ENCODE results near the gene SEC14L1. TPM values are rescaled to one million over a fixed set of nuclear protein-coding genes. Genes with fewer than 3 reads are reported as not detected.
"Not testable (repeated sequence)": the region's sequence is repeated elsewhere in the genome, so short reads cannot be mapped to it uniquely, and the experiment has no call there.

Gene SEC14L1
- total RNA-seq, 1 donor from 2014 or later = 146 TPM

- Histone ChIP-seq H3K27me3 (ENCODE audit: low read depth) (no peaks in the 10 kb centered on the region), H3K27ac (peak overlapping the region; percentile 15), H3K4me3 (no peak overlapping the region), H3K9me3 (no peaks in the 10 kb centered on the region), H3K4me1 (peaks cover 81% of the 10 kb centered on the region), H3K36me3 (peaks cover 42% of the 10 kb centered on the region)
- intact Hi-C loops (cut with DNase I) = no loop called here
- TF ChIP-seq CTCF (IDR thresholded peaks at IDR 0.05) = no peak
- ATAC-seq (no peak), DNase-seq (no peak)
Observed at GRCh38 chr17:77153999-77154586, 13.3 kb downstream of the SEC14L1 start.

- H3K9me3 ChIP-seq = no peaks in the 10 kb centered on the region
- no peak overlapping the region for H3K4me3 ChIP-seq
- DNase-seq (no peak), ATAC-seq (no peak)
- H3K4me1 ChIP-seq = peaks cover 79% of the 10 kb centered on the region
- intact Hi-C loops (cut with DNase I) = no loop called here
- no peaks in the 10 kb centered on the region for H3K27me3 ChIP-seq (ENCODE audit: low read depth)
- no peak overlapping the region for H3K27ac ChIP-seq
- H3K36me3 ChIP-seq = peaks cover 32% of the 10 kb centered on the region
- TF ChIP-seq CTCF (IDR thresholded peaks at IDR 0.05) = no peak
Observed at GRCh38 chr17:77155125-77155524, 14.4 kb downstream of the SEC14L1 start.

GRCh38 chr17:77157766-77158165, 17.0 kb downstream of the SEC14L1 start:
- H3K27me3 ChIP-seq (ENCODE audit: low read depth); intact Hi-C loops (cut with DNase I); ATAC-seq; H3K4me3 ChIP-seq; DNase-seq; H3K27ac ChIP-seq; H3K9me3 ChIP-seq: not testable (repeated sequence)
- Histone ChIP-seq H3K36me3 (peaks cover 12% of the 10 kb centered on the region), H3K4me1 (peaks cover 70% of the 10 kb centered on the region)

GRCh38 chr17:77160091-77160874, 19.5 kb downstream of the SEC14L1 start:
- H3K4me1 ChIP-seq = peaks cover 70% of the 10 kb centered on the region
- H3K4me3 ChIP-seq = no peak overlapping the region
- H3K27ac ChIP-seq = peak overlapping the region; percentile 43
- ATAC-seq (peak in 1 of 2 donors; percentile 31), DNase-seq (no peak)
- no peaks in the 10 kb centered on the region for H3K9me3 ChIP-seq
- H3K36me3 ChIP-seq = peaks cover 20% of the 10 kb centered on the region
- intact Hi-C loops (cut with DNase I) = no loop called here
- H3K27me3 ChIP-seq (ENCODE audit: low read depth) = no peaks in the 10 kb centered on the region
- no peak for TF ChIP-seq CTCF (IDR thresholded peaks at IDR 0.05)

GRCh38 chr17:77160875-77161530, 20.2 kb downstream of the SEC14L1 start:
- Histone ChIP-seq H3K27ac (peak overlapping the region; percentile 19), H3K27me3 (ENCODE audit: low read depth) (no peaks in the 10 kb centered on the region), H3K9me3 (no peaks in the 10 kb centered on the region), H3K4me1 (peaks cover 70% of the 10 kb centered on the region), H3K36me3 (peaks cover 13% of the 10 kb centered on the region), H3K4me3 (no peak overlapping the region)
- intact Hi-C loops (cut with DNase I) = no loop called here
- no peak for TF ChIP-seq CTCF (IDR thresholded peaks at IDR 0.05)
- ATAC-seq (no peak), DNase-seq (no peak)

- intact Hi-C loops (cut with DNase I) = no loop called here
- peaks cover 8% of the 10 kb centered on the region for H3K36me3 ChIP-seq
- no peak overlapping the region for H3K4me3 ChIP-seq
- H3K27ac ChIP-seq = peak overlapping the region; percentile 9
- no peak for TF ChIP-seq CTCF (IDR thresholded peaks at IDR 0.05)
- peaks cover 72% of the 10 kb centered on the region for H3K4me1 ChIP-seq
- H3K9me3 ChIP-seq = no peaks in the 10 kb centered on the region
- ATAC-seq (no peak), DNase-seq (no peak)
- no peaks in the 10 kb centered on the region for H3K27me3 ChIP-seq (ENCODE audit: low read depth)
Observed at GRCh38 chr17:77161953-77162352, 21.2 kb downstream of the SEC14L1 start.
